ENCODE results near the gene SENP1. TPM values are rescaled to one million over a fixed set of nuclear protein-coding genes. Genes with fewer than 3 reads are reported as not detected.

The SENP1 gene
- total RNA-seq, 2 experiments from 2014 or later, result 36.2 to 43.4 TPM

- H3K4me3 Mint-ChIP-seq, result no peak overlapping the region
- no peak overlapping the region for H3K27ac Mint-ChIP-seq
- H3K36me3 Mint-ChIP-seq, result no peaks in the 10 kb centered on the region
- peaks cover 13% of the 10 kb centered on the region for H3K4me1 Mint-ChIP-seq
- no peaks in the 10 kb centered on the region for H3K9me3 Mint-ChIP-seq
- ATAC-seq (ENCODE audit: low read depth) (no peak), DNase-seq (no peak)
- peaks cover 60% of the 10 kb centered on the region for H3K27me3 Mint-ChIP-seq
- POLR2A ChIA-PET, result interaction anchor here (0.7 kb wide), 1 partner anchor 135 kb away, joined by 8 read pairs; no protein-coding TSS in a partner anchor
Measured at GRCh38 chr12:48021485-48022179, 84.2 kb downstream of the SENP1 start.

GRCh38 chr12:48019639-48020265, 86.1 kb downstream of the SENP1 start:
- Mint-ChIP-seq H3K27me3 (peaks cover 67% of the 10 kb centered on the region), H3K9me3 (no peaks in the 10 kb centered on the region), H3K4me1 (peaks cover 8% of the 10 kb centered on the region), H3K27ac (no peak overlapping the region), H3K4me3 (no peak overlapping the region), H3K36me3 (no peaks in the 10 kb centered on the region)
- POLR2A ChIA-PET, result no interaction called here
- DNase-seq (no peak), ATAC-seq (ENCODE audit: low read depth) (no peak)

GRCh38 chr12:48018618-48018995, 87.3 kb downstream of the SENP1 start:
- H3K4me3 Mint-ChIP-seq, result no peak overlapping the region
- no peaks in the 10 kb centered on the region for H3K36me3 Mint-ChIP-seq
- H3K4me1 Mint-ChIP-seq, result peaks cover 1% of the 10 kb centered on the region
- no peak overlapping the region for H3K27ac Mint-ChIP-seq
- POLR2A ChIA-PET, result no interaction called here
- peaks cover 68% of the 10 kb centered on the region for H3K27me3 Mint-ChIP-seq
- H3K9me3 Mint-ChIP-seq, result no peaks in the 10 kb centered on the region
- DNase-seq (no peak), ATAC-seq (ENCODE audit: low read depth) (no peak)

GRCh38 chr12:48017921-48018617, 87.8 kb downstream of the SENP1 start:
- Mint-ChIP-seq H3K27me3 (peaks cover 68% of the 10 kb centered on the region), H3K36me3 (no peaks in the 10 kb centered on the region), H3K27ac (no peak overlapping the region), H3K9me3 (no peaks in the 10 kb centered on the region), H3K4me3 (no peak overlapping the region), H3K4me1 (no peaks in the 10 kb centered on the region)
- DNase-seq, result no peak
- POLR2A ChIA-PET, result no interaction called here
- no peak for ATAC-seq (ENCODE audit: low read depth)

- no peak for ATAC-seq (ENCODE audit: low read depth)
- no peak for DNase-seq
- peaks cover 72% of the 10 kb centered on the region for H3K27me3 Mint-ChIP-seq
- POLR2A ChIA-PET, result no interaction called here
- H3K4me1 Mint-ChIP-seq, result no peaks in the 10 kb centered on the region
- no peak overlapping the region for H3K27ac Mint-ChIP-seq
- H3K36me3 Mint-ChIP-seq, result no peaks in the 10 kb centered on the region
- H3K4me3 Mint-ChIP-seq, result no peak overlapping the region
- no peaks in the 10 kb centered on the region for H3K9me3 Mint-ChIP-seq
Measured at GRCh38 chr12:48017496-48017895, 88.4 kb downstream of the SENP1 start.

- H3K9me3 Mint-ChIP-seq, result no peaks in the 10 kb centered on the region
- no peak for DNase-seq
- H3K4me1 Mint-ChIP-seq, result no peaks in the 10 kb centered on the region
- POLR2A ChIA-PET, result no interaction called here
- no peak overlapping the region for H3K27ac Mint-ChIP-seq
- H3K27me3 Mint-ChIP-seq, result peaks cover 75% of the 10 kb centered on the region
- no peak for ATAC-seq (ENCODE audit: low read depth)
- no peaks in the 10 kb centered on the region for H3K36me3 Mint-ChIP-seq
- H3K4me3 Mint-ChIP-seq, result no peak overlapping the region
Measured at GRCh38 chr12:48016373-48017020, 89.4 kb downstream of the SENP1 start.

- peaks cover 75% of the 10 kb centered on the region for H3K27me3 Mint-ChIP-seq
- no peak overlapping the region for H3K4me3 Mint-ChIP-seq
- H3K36me3 Mint-ChIP-seq, result no peaks in the 10 kb centered on the region
- H3K4me1 Mint-ChIP-seq, result no peaks in the 10 kb centered on the region
- no peak overlapping the region for H3K27ac Mint-ChIP-seq
- ATAC-seq (ENCODE audit: low read depth) (no peak), DNase-seq (no peak)
- POLR2A ChIA-PET, result no interaction called here
- H3K9me3 Mint-ChIP-seq, result no peaks in the 10 kb centered on the region
Measured at GRCh38 chr12:48015954-48016353, 89.9 kb downstream of the SENP1 start.

GRCh38 chr12:48015129-48015528, 90.8 kb downstream of the SENP1 start:
- peaks cover 73% of the 10 kb centered on the region for H3K27me3 Mint-ChIP-seq
- POLR2A ChIA-PET, result no interaction called here
- H3K27ac Mint-ChIP-seq, result no peak overlapping the region
- no peaks in the 10 kb centered on the region for H3K4me1 Mint-ChIP-seq
- no peaks in the 10 kb centered on the region for H3K36me3 Mint-ChIP-seq
- no peaks in the 10 kb centered on the region for H3K9me3 Mint-ChIP-seq
- DNase-seq, result no peak
- ATAC-seq (ENCODE audit: low read depth), result no peak
- H3K4me3 Mint-ChIP-seq, result no peak overlapping the region

- Mint-ChIP-seq H3K27ac (no peak overlapping the region), H3K27me3 (peaks cover 76% of the 10 kb centered on the region), H3K4me1 (no peaks in the 10 kb centered on the region), H3K36me3 (no peaks in the 10 kb centered on the region), H3K9me3 (no peaks in the 10 kb centered on the region), H3K4me3 (no peak overlapping the region)
- ATAC-seq (ENCODE audit: low read depth) (no peak), DNase-seq (no peak)
- POLR2A ChIA-PET, result no interaction called here
Measured at GRCh38 chr12:48013287-48013686, 92.6 kb downstream of the SENP1 start.

- Mint-ChIP-seq H3K4me1 (no peaks in the 10 kb centered on the region), H3K4me3 (no peak overlapping the region), H3K27me3 (peaks cover 81% of the 10 kb centered on the region), H3K27ac (no peak overlapping the region), H3K36me3 (no peaks in the 10 kb centered on the region), H3K9me3 (no peaks in the 10 kb centered on the region)
- no peak for ATAC-seq (ENCODE audit: low read depth)
- no peak for DNase-seq
- POLR2A ChIA-PET, result no interaction called here
Measured at GRCh38 chr12:48012070-48012469, 93.8 kb downstream of the SENP1 start.

- DNase-seq (no peak), ATAC-seq (ENCODE audit: low read depth) (no peak)
- Mint-ChIP-seq H3K36me3 (no peaks in the 10 kb centered on the region), H3K27ac (no peak overlapping the region), H3K4me3 (no peak overlapping the region), H3K4me1 (no peaks in the 10 kb centered on the region), H3K27me3 (peaks cover 87% of the 10 kb centered on the region), H3K9me3 (no peaks in the 10 kb centered on the region)
- POLR2A ChIA-PET, result no interaction called here
Measured at GRCh38 chr12:48010366-48010970, 95.4 kb downstream of the SENP1 start.

- peaks cover 89% of the 10 kb centered on the region for H3K27me3 Mint-ChIP-seq
- ATAC-seq (ENCODE audit: low read depth) (no peak), DNase-seq (no peak)
- POLR2A ChIA-PET, result no interaction called here
- H3K36me3 Mint-ChIP-seq, result no peaks in the 10 kb centered on the region
- no peak overlapping the region for H3K27ac Mint-ChIP-seq
- no peaks in the 10 kb centered on the region for H3K4me1 Mint-ChIP-seq
- no peak overlapping the region for H3K4me3 Mint-ChIP-seq
- H3K9me3 Mint-ChIP-seq, result no peaks in the 10 kb centered on the region
Measured at GRCh38 chr12:48009471-48009870, 96.4 kb downstream of the SENP1 start.

- peaks cover 88% of the 10 kb centered on the region for H3K27me3 Mint-ChIP-seq
- ATAC-seq (ENCODE audit: low read depth), result no peak
- no peak overlapping the region for H3K4me3 Mint-ChIP-seq
- H3K27ac Mint-ChIP-seq, result no peak overlapping the region
- POLR2A ChIA-PET, result no interaction called here
- H3K36me3 Mint-ChIP-seq, result no peaks in the 10 kb centered on the region
- H3K9me3 Mint-ChIP-seq, result no peaks in the 10 kb centered on the region
- no peak for DNase-seq
- no peaks in the 10 kb centered on the region for H3K4me1 Mint-ChIP-seq
Measured at GRCh38 chr12:48008950-48009349, 96.9 kb downstream of the SENP1 start.

Data from activated naive CD8-positive, alpha-beta T cell treated with anti-CD3 and anti-CD28 coated beads, Interleukin-2, amount 10 ng/mL, durations not matched to agents 7 days and 5 days (primary cell).